HFFc6 (cell line): ENCODE data around the gene NAA10. TPM values are rescaled to one million over a fixed set of nuclear protein-coding genes. Genes with fewer than 3 reads are reported as not detected.
"Not testable (repeated sequence)": the region's sequence is repeated elsewhere in the genome, so short reads cannot be mapped to it uniquely, and the experiment has no call there.

ENCODE experiments used
- DNase-seq: peaks from one replicate; pipeline ENCODE4 v3.0.0-alpha.2; 2018
- H3K27ac Mint-ChIP-seq: 2 replicates; pipeline ENCODE4 v1.8.0; 2020; ENCODE audit warnings: mild to moderate bottlenecking, mixed read lengths
- H3K27me3 Mint-ChIP-seq: 2 replicates; pipeline ENCODE4 v1.8.0; 2021; ENCODE audit warnings: mild to moderate bottlenecking, moderate library complexity, mixed read lengths; ENCODE audit not compliant: insufficient read depth
- H3K36me3 Mint-ChIP-seq: 2 replicates; pipeline ENCODE4 v1.8.0; 2021; ENCODE audit warnings: low read depth, mixed read lengths
- H3K4me1 Mint-ChIP-seq: 2 replicates; pipeline ENCODE4 v1.8.0; 2020; ENCODE audit warnings: low read depth, mixed read lengths
- H3K4me3 Mint-ChIP-seq: 2 replicates; pipeline ENCODE4 v1.8.0; 2020; ENCODE audit warnings: mild to moderate bottlenecking, moderate library complexity, mixed read lengths
- H3K9me3 Mint-ChIP-seq: 2 replicates; pipeline ENCODE4 v1.8.0; 2020; ENCODE audit warnings: mild to moderate bottlenecking, mixed read lengths
- CTCF ChIP-seq: fragments of 200-600 bp; sonication (generic); IDR thresholded peaks from 2 replicates; pipeline ENCODE4 v1.5.0; 2021; ENCODE audit warnings: antibody characterized with exemption, mild to moderate bottlenecking
- long read RNA-seq: library from polyadenylated mRNA; unstranded; transcript quantifications from one replicate; pipeline ENCODE4 v2.0.0, GENCODE V29; 2019
- total RNA-seq, 6 experiments: library from RNA; stranded (reverse); fragmentation: NEBNext Ultra II Directional; extraction: Animal tissue kit (Norgen Biotek cat#: 25700); gene quantifications; 2 replicates in 1 of 6; 3 replicates in 5 of 6; pipeline ENCODE4 v1.2.3, GENCODE V29; 2021

NAA10 gene
- 100 to 1,000 TPM; 130 to 160 (median 146) TPM for total RNA-seq
- long read RNA-seq, transcript NAA10-201 (7 exons, 837 nt), result minor isoform, 8 of 204 reads
- long read RNA-seq, transcript NAA10-208 (8 exons, 1,772 nt), result major isoform, 167 of 204 reads
- long read RNA-seq, transcript NAA10-207 (7 exons, 908 nt), result minor isoform, 11 of 204 reads
- long read RNA-seq, partial matches to known transcripts, result 1 of 204 reads
- long read RNA-seq, other reads (novel, unspliced or antisense), result 12 of 204 reads

DNA sequence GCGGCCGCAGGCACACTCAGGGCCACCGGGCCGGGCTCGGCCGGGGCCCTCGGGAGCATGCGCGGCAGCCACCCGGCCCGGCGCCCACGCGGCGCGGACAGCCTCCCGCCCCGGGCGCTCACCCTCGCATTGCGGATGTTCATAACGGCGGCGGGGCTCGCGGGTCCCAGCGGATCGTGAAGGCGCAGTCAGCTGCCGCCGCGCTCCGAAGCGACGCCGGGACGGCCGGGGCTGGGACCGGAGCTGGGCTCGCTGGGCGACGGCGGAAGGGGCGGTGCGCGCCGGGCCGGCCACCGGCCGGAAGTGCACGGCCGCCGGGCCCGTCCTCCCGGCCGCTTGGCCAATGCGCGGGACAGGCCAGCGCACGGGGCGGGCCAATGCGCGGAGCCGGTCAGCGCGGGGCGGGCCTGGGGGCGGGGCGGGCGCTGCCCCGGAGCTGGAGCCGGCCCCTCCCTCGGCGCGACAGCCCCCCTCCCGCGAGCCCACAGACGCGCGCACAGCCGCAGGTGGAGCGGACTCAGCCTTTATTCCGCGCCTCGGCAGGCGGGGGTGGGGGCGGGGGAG, at the start of gene NAA10:
Gene NAA10 (minus strand): TSS at position 276 of the 564 bp plus-strand sequence. CDS start 133 bp downstream, at position 143.
- Mint-ChIP-seq H3K4me3 (peak within 1 kb of the TSS; percentile 93), H3K4me1 (no peaks in the 10 kb centered on the region), H3K9me3 (no peaks in the 10 kb centered on the region), H3K27me3 (peaks cover 2% of the 10 kb centered on the region), H3K36me3 (peaks cover 5% of the 10 kb centered on the region; the same call in 1 of the 2 replicates), H3K27ac (peak within 1 kb of the TSS; percentile 84)
- peak; percentile 27 for DNase-seq
- TF ChIP-seq CTCF, result no peak

GRCh38 chrX:153983321-153983801, 48.5 kb upstream of the NAA10 start:
- no peak for DNase-seq
- Mint-ChIP-seq H3K9me3 (no peaks in the 10 kb centered on the region), H3K4me3 (no peak overlapping the region)

DNA sequence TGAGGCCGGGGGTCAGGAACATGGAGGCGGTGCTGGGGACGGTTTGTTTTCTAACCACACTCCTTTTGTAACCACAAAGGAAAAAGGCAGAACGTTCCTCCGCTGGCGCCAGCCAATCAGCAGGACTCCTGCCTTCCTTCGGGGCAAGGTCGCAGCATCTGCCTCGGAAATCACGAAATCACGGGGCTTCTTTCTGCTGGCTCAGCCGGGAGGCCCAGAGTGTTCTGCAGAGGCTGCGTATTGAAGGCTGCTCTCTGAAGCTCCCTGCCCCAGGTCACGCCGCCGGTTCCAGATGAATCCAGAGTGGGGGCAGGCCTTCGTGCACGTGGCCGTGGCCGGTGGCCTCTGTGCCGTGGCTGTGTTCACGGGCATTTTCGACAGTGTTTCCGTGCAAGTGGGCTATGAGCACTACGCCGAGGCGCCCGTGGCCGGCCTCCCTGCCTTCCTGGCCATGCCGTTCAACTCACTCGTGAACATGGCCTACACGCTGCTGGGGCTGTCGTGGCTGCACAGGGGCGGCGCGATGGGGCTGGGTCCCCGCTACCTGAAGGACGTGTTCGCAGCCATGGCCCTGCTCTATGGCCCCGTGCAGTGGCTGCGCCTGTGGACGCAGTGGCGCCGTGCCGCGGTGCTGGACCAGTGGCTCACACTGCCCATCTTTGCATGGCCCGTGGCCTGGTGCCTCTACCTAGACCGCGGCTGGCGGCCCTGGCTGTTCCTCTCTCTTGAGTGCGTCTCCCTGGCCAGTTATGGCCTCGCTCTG, 47.1 kb upstream of the NAA10 start:
- H3K9me3 Mint-ChIP-seq, result no peaks in the 10 kb centered on the region
- DNase-seq, result no peak
- no peak overlapping the region for H3K4me3 Mint-ChIP-seq
- no peaks in the 10 kb centered on the region for H3K36me3 Mint-ChIP-seq
- peaks cover 12% of the 10 kb centered on the region; the same call in 1 of the 2 replicates for H3K4me1 Mint-ChIP-seq
- peaks cover 3% of the 10 kb centered on the region; the same call in 1 of the 2 replicates for H3K27me3 Mint-ChIP-seq
- no peak overlapping the region; the same call in 1 of the 2 replicates for H3K27ac Mint-ChIP-seq
- no peak for TF ChIP-seq CTCF

More at GRCh38 chrX:153983321-153983801, 48.5 kb upstream of the NAA10 start:
- peaks cover 3% of the 10 kb centered on the region; the same call in 1 of the 2 replicates for H3K27me3 Mint-ChIP-seq
- TF ChIP-seq CTCF, result no peak
- H3K4me1 Mint-ChIP-seq, result peaks cover 12% of the 10 kb centered on the region; the same call in 1 of the 2 replicates
- no peaks in the 10 kb centered on the region for H3K36me3 Mint-ChIP-seq
- H3K27ac Mint-ChIP-seq, result no peak overlapping the region

DNA sequence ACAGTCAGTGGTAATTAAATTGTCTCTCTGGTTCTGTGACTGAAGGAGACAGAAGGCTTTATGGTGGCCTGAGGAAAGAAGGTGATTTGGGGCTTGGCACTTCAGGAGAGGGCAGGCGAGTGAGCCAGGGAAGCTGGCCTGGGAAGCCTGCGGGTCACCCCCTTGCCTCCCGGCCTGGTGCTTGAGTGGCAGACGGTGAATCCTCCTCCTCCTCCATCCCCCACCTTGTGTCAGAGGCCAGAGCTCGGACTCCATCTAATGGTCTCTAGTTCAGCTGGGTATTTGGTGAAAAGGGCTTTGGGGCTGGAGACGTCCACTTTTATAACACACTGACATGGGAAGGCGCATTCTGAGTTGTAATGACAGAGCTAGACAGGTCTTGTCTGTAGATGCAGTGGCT, 46.4 kb upstream of the NAA10 start:
- no peak for TF ChIP-seq CTCF
- H3K4me1 Mint-ChIP-seq, result peaks cover 12% of the 10 kb centered on the region; the same call in 1 of the 2 replicates
- H3K9me3 Mint-ChIP-seq, result no peaks in the 10 kb centered on the region
- no peak overlapping the region for H3K4me3 Mint-ChIP-seq
- no peak for DNase-seq
- no peaks in the 10 kb centered on the region for H3K36me3 Mint-ChIP-seq
- peaks cover 3% of the 10 kb centered on the region; the same call in 1 of the 2 replicates for H3K27me3 Mint-ChIP-seq
- no peak overlapping the region; the same call in 1 of the 2 replicates for H3K27ac Mint-ChIP-seq

DNA sequence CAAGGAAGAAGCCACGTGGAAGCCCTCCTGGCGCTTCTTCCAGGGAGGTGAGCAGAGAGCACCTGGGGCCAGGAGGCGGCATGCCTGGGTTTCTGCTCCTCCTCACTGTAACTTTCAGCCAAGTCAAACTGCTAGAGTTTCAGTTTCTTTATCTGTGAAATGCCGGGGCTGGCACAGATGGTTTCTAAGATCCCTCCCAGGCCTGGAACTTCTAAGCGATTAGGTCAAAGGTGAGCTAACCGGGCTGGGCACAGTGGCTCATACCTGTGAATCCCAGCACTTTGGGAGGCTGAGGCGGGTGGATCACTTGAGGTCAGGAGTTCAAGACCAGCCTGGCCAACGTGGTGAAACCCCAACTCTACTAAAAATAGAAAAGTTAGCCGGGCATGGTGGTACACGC, 45.6 kb upstream of the NAA10 start:
- not testable (repeated sequence) for H3K4me3 Mint-ChIP-seq, H3K4me1 Mint-ChIP-seq, H3K27ac Mint-ChIP-seq, H3K36me3 Mint-ChIP-seq, H3K9me3 Mint-ChIP-seq, DNase-seq, H3K27me3 Mint-ChIP-seq
